Trophoblast cell (in vitro differentiated cells and primary cell): ENCODE measurements around the gene CD86.

Experiments
- DNase-seq, 2 donors: peaks; one replicate each; pipeline ENCODE4 v3.0.0-alpha.2; 2016
- H2AFZ ChIP-seq: 2 replicates; pipeline ENCODE4 v1.6.1; 2013; ENCODE audit warnings: low read length, moderate library complexity, mild to moderate bottlenecking; ENCODE audit not compliant: insufficient read depth, poor library complexity
- H2AK5ac ChIP-seq: 2 replicates; pipeline ENCODE4 v1.6.1; 2013; ENCODE audit warnings: mild to moderate bottlenecking, low read length
- H2BK120ac ChIP-seq: 2 replicates; pipeline ENCODE4 v1.6.1; 2013; ENCODE audit warnings: low read length, mild to moderate bottlenecking, moderate library complexity; ENCODE audit not compliant: insufficient read depth, poor library complexity
- H2BK12ac ChIP-seq: 2 replicates; pipeline ENCODE4 v1.6.1; 2013; ENCODE audit warnings: mild to moderate bottlenecking, low read length, moderate library complexity
- H2BK5ac ChIP-seq: 2 replicates; pipeline ENCODE4 v1.6.1; 2013; ENCODE audit warnings: low read length, low read depth, moderate library complexity, mild to moderate bottlenecking; ENCODE audit not compliant: poor library complexity
- H3K14ac ChIP-seq: 2 replicates; pipeline ENCODE4 v1.6.1; 2013; ENCODE audit warnings: mild to moderate bottlenecking, low read length
- H3K18ac ChIP-seq: 2 replicates; pipeline ENCODE4 v1.6.1; 2013; ENCODE audit warnings: mild to moderate bottlenecking, low read length
- H3K23ac ChIP-seq: 2 replicates; pipeline ENCODE4 v1.6.1; 2013; ENCODE audit warnings: low read length
- H3K27ac ChIP-seq: 2 replicates; pipeline ENCODE4 v1.5.1; 2013; ENCODE audit warnings: low read depth, mild to moderate bottlenecking, inconsistent platforms, low read length, moderate library complexity
- H3K27me3 ChIP-seq: 2 replicates; pipeline ENCODE4 v1.6.1; 2013; ENCODE audit warnings: inconsistent platforms, mild to moderate bottlenecking, low read length, moderate library complexity; ENCODE audit not compliant: insufficient read depth
- H3K36me3 ChIP-seq, 2 experiments: 1 replicate in 1 of 2; 2 replicates in 1 of 2; pipeline ENCODE4 v1.6.1; 2013; ENCODE audit warnings: low read length in 2 of 2, mild to moderate bottlenecking in 2 of 2, moderate library complexity in 1 of 2; ENCODE audit not compliant: insufficient read depth in 2 of 2, control insufficient read depth in 1 of 2
- H3K4ac ChIP-seq: 2 replicates; pipeline ENCODE4 v1.6.1; 2013; ENCODE audit warnings: low read depth, mild to moderate bottlenecking, low read length, moderate library complexity
- H3K4me1 ChIP-seq, 2 experiments: 1 replicate in 1 of 2; 2 replicates in 1 of 2; pipeline ENCODE4 v1.6.1; 2013; ENCODE audit warnings: low read length in 2 of 2, mild to moderate bottlenecking in 2 of 2, moderate library complexity in 1 of 2; ENCODE audit not compliant: insufficient read depth in 2 of 2, control insufficient read depth in 1 of 2
- H3K4me2 ChIP-seq: 2 replicates; pipeline ENCODE4 v1.6.1; 2013; ENCODE audit warnings: inconsistent platforms, mild to moderate bottlenecking, low read length, moderate library complexity
- H3K4me3 ChIP-seq: 2 replicates; pipeline ENCODE4 v1.5.1; 2013; ENCODE audit warnings: mild to moderate bottlenecking, low read depth, low read length, inconsistent platforms
- H3K79me1 ChIP-seq: one replicate; pipeline ENCODE4 v1.6.1; 2013; ENCODE audit warnings: low read length
- H3K79me2 ChIP-seq: 2 replicates; pipeline ENCODE4 v1.6.1; 2013; ENCODE audit warnings: low read length, mild to moderate bottlenecking; ENCODE audit not compliant: control insufficient read depth, insufficient read depth, poor library complexity
- H3K9ac ChIP-seq: 2 replicates; pipeline ENCODE4 v1.6.1; 2013; ENCODE audit warnings: mild to moderate bottlenecking, low read length
- H3K9me3 ChIP-seq: 2 replicates; pipeline ENCODE4 v1.6.1; 2013; ENCODE audit warnings: low read depth, mild to moderate bottlenecking, control low read depth, inconsistent platforms, low read length; ENCODE audit not compliant: insufficient read depth
- H4K12ac ChIP-seq: 2 replicates; pipeline ENCODE4 v1.6.1; 2013; ENCODE audit warnings: low read depth, mild to moderate bottlenecking, low read length, moderate library complexity
- H4K8ac ChIP-seq: 2 replicates; pipeline ENCODE4 v1.6.1; 2013; ENCODE audit warnings: low read depth, mild to moderate bottlenecking, low read length, moderate library complexity
- H4K91ac ChIP-seq: one replicate; pipeline ENCODE4 v1.6.1; 2013; ENCODE audit warnings: low read depth, mild to moderate bottlenecking, low read length, moderate library complexity
- WGBS: extraction: QIAGEN DNeasy Blood & Tissue Kit; methylation state at CpG from one replicate; pipeline ENCODE4 v1.1.7; 2013; ENCODE audit warnings: missing lambda C conversion rate; ENCODE audit not compliant: insufficient read length, insufficient coverage; ENCODE audit errors: extremely low coverage; 5-methylcytosine and 5-hydroxymethylcytosine counted together

CD86 gene

GRCh38 chr3:122097141-122097540 is 42.0 kb downstream of the CD86 start:
- H3K79me2 ChIP-seq = no peaks in the 10 kb centered on the region
- H2BK120ac ChIP-seq = no peak overlapping the region
- no peak overlapping the region for H3K4ac ChIP-seq
- H2AFZ ChIP-seq = no peak overlapping the region
- H2BK12ac ChIP-seq = no peak overlapping the region
- H3K27ac ChIP-seq = no peak overlapping the region
- no peak overlapping the region for H2AK5ac ChIP-seq
- no peaks in the 10 kb centered on the region for H3K27me3 ChIP-seq
- H4K8ac ChIP-seq = no peak overlapping the region
- peaks cover 9 to 18% of the 10 kb centered on the region in 2 experiments for H3K4me1 ChIP-seq
- H3K79me1 ChIP-seq = peaks cover 8% of the 10 kb centered on the region
- no peak overlapping the region for H3K14ac ChIP-seq
- no peak overlapping the region for H3K4me2 ChIP-seq
- no peak overlapping the region for H3K23ac ChIP-seq
- no peak overlapping the region for H2BK5ac ChIP-seq
- no peak for DNase-seq
- WGBS = no CpG with 5 or more reads among the region's 3 CpGs
- no peak overlapping the region for H3K9ac ChIP-seq
- no peaks in the 10 kb centered on the region for H3K9me3 ChIP-seq
- H3K4me3 ChIP-seq = no peak overlapping the region
- H3K36me3 ChIP-seq = no peaks in the 10 kb centered on the region
- no peak overlapping the region for H4K91ac ChIP-seq
- H3K18ac ChIP-seq = no peak overlapping the region
- H4K12ac ChIP-seq = no peak overlapping the region

- Histone ChIP-seq H3K27me3 (no peaks in the 10 kb centered on the region), H3K4ac (no peak overlapping the region), H3K18ac (no peak overlapping the region), H3K4me3 (no peak overlapping the region), H3K9me3 (no peaks in the 10 kb centered on the region), H4K91ac (peak overlapping the region; percentile 31), H3K27ac (no peak overlapping the region), H3K36me3 (no peaks in the 10 kb centered on the region), H3K4me1 (peaks cover 9 to 18% of the 10 kb centered on the region in 2 experiments), H3K23ac (no peak overlapping the region), H3K9ac (no peak overlapping the region), H4K8ac (no peak overlapping the region), H2AK5ac (no peak overlapping the region), H3K14ac (no peak overlapping the region), H2AFZ (no peak overlapping the region), H3K79me1 (peaks cover 8% of the 10 kb centered on the region), H3K4me2 (no peak overlapping the region), H4K12ac (no peak overlapping the region), H2BK5ac (no peak overlapping the region), H2BK120ac (no peak overlapping the region), H3K79me2 (no peaks in the 10 kb centered on the region), H2BK12ac (no peak overlapping the region)
- DNase-seq = peak in 1 of 2 donors; percentile 16
- no CpG with 5 or more reads among the region's 2 CpGs for WGBS
These were observed 43.4 kb downstream of the CD86 start for GRCh38 chr3:122098611-122099010.

- H3K4ac ChIP-seq = no peak overlapping the region
- peaks cover 9 to 18% of the 10 kb centered on the region in 2 experiments for H3K4me1 ChIP-seq
- H3K4me2 ChIP-seq = no peak overlapping the region
- H3K18ac ChIP-seq = no peak overlapping the region
- H3K27me3 ChIP-seq = no peaks in the 10 kb centered on the region
- no peaks in the 10 kb centered on the region for H3K36me3 ChIP-seq
- no peak overlapping the region for H3K23ac ChIP-seq
- H3K14ac ChIP-seq = no peak overlapping the region
- no peaks in the 10 kb centered on the region for H3K79me2 ChIP-seq
- H4K91ac ChIP-seq = no peak overlapping the region
- H3K9ac ChIP-seq = no peak overlapping the region
- no peak overlapping the region for H2AFZ ChIP-seq
- no peak overlapping the region for H4K8ac ChIP-seq
- no peak overlapping the region for H3K4me3 ChIP-seq
- H2BK12ac ChIP-seq = peak overlapping the region; percentile 32
- H4K12ac ChIP-seq = no peak overlapping the region
- H3K27ac ChIP-seq = peak overlapping the region; percentile 52
- no peak overlapping the region for H2AK5ac ChIP-seq
- peak; percentile 74 to 84 for DNase-seq
- no CpG with 5 or more reads among the region's 2 CpGs for WGBS
- H2BK5ac ChIP-seq = no peak overlapping the region
- H3K9me3 ChIP-seq = no peaks in the 10 kb centered on the region
- peaks cover 8% of the 10 kb centered on the region for H3K79me1 ChIP-seq
- no peak overlapping the region for H2BK120ac ChIP-seq
These were observed 44.1 kb downstream of the CD86 start for GRCh38 chr3:122099255-122099654.

- peak overlapping the region; percentile 28 for H3K27ac ChIP-seq
- H4K91ac ChIP-seq = peak overlapping the region; percentile 30
- no peak overlapping the region for H3K9ac ChIP-seq
- no peak overlapping the region for H3K4me3 ChIP-seq
- peak overlapping the region; percentile 55 for H2BK5ac ChIP-seq
- H2AK5ac ChIP-seq = no peak overlapping the region
- no peaks in the 10 kb centered on the region for H3K79me2 ChIP-seq
- H3K79me1 ChIP-seq = peaks cover 8% of the 10 kb centered on the region
- H4K8ac ChIP-seq = peak overlapping the region; percentile 68
- no peak overlapping the region for H4K12ac ChIP-seq
- H3K9me3 ChIP-seq = no peaks in the 10 kb centered on the region
- no peaks in the 10 kb centered on the region for H3K36me3 ChIP-seq
- H2BK12ac ChIP-seq = peak overlapping the region; percentile 54
- peak overlapping the region; percentile 51 for H3K14ac ChIP-seq
- no peak overlapping the region for H3K23ac ChIP-seq
- no peak overlapping the region for H3K4ac ChIP-seq
- H3K27me3 ChIP-seq = no peaks in the 10 kb centered on the region
- WGBS = no CpG with 5 or more reads among the region's 1 CpG
- DNase-seq = no peak
- no peak overlapping the region for H3K18ac ChIP-seq
- H2BK120ac ChIP-seq = peak overlapping the region; percentile 65
- no peak overlapping the region for H3K4me2 ChIP-seq
- peaks cover 9 to 18% of the 10 kb centered on the region in 2 experiments for H3K4me1 ChIP-seq
- H2AFZ ChIP-seq = no peak overlapping the region
These were observed 44.9 kb downstream of the CD86 start for GRCh38 chr3:122100083-122100482.
